ENCODE measurements around the gene NUP93.
A peak's percentile ranks its signal among the peaks of the same experiment; 100 is the strongest.

NUP93 gene

GRCh38 chr16:56824331-56824730 lies 94.4 kb downstream of the NUP93 start:
- DNase-seq = no peak

GRCh38 chr16:56824804-56825203 lies 94.9 kb downstream of the NUP93 start:
- no peak for DNase-seq

- no peak for DNase-seq
Measured at GRCh38 chr16:56825826-56826225, 95.9 kb downstream of the NUP93 start.

- no peak for DNase-seq
Measured at GRCh38 chr16:56828647-56829046, 98.7 kb downstream of the NUP93 start.

- no peak for DNase-seq
Measured at GRCh38 chr16:56830669-56831068, 100.7 kb downstream of the NUP93 start.

- DNase-seq = no peak
Measured at GRCh38 chr16:56832768-56833167, 102.8 kb downstream of the NUP93 start.

GRCh38 chr16:56833243-56833970 lies 103.5 kb downstream of the NUP93 start:
- DNase-seq = no peak

GRCh38 chr16:56835320-56835719 lies 105.4 kb downstream of the NUP93 start:
- no peak for DNase-seq

GRCh38 chr16:56836410-56837230 lies 106.7 kb downstream of the NUP93 start:
- no peak for DNase-seq

GRCh38 chr16:56838622-56839337 lies 108.9 kb downstream of the NUP93 start:
- no peak for DNase-seq

GRCh38 chr16:56841233-56841632 lies 111.3 kb downstream of the NUP93 start:
- DNase-seq = no peak

GRCh38 chr16:56841659-56842058 lies 111.7 kb downstream of the NUP93 start:
- no peak for DNase-seq

GRCh38 chr16:56842133-56842532 lies 112.2 kb downstream of the NUP93 start:
- no peak for DNase-seq

- no peak for DNase-seq
Measured at GRCh38 chr16:56844056-56844455, 114.1 kb downstream of the NUP93 start.

- DNase-seq = peak; percentile 50
Measured at GRCh38 chr16:56847173-56847910, 117.4 kb downstream of the NUP93 start.

- peak; percentile 38 for DNase-seq
Measured at GRCh38 chr16:56848029-56848936, 118.4 kb downstream of the NUP93 start.

GRCh38 chr16:56848955-56849689 lies 119.2 kb downstream of the NUP93 start:
- no peak for DNase-seq

- DNase-seq = no peak
Measured at GRCh38 chr16:56849690-56850680, 120.1 kb downstream of the NUP93 start.

- DNase-seq = no peak
Measured at GRCh38 chr16:56851671-56852400, 121.9 kb downstream of the NUP93 start.

Measured in activated CD4-positive, alpha-beta T cell treated with anti-CD3 and anti-CD28 coated beads for 48 hours (primary cell).